ENCODE data around the gene APOL3.

GRCh38 chr22:36117053-36117554 lies 43.5 kb downstream of the APOL3 start:
- no peak for TF ChIP-seq EZH2 (IDR thresholded peaks at IDR 0.05; ENCODE audit: borderline replicate concordance, low read length)
- TF ChIP-seq, protein P1, sequence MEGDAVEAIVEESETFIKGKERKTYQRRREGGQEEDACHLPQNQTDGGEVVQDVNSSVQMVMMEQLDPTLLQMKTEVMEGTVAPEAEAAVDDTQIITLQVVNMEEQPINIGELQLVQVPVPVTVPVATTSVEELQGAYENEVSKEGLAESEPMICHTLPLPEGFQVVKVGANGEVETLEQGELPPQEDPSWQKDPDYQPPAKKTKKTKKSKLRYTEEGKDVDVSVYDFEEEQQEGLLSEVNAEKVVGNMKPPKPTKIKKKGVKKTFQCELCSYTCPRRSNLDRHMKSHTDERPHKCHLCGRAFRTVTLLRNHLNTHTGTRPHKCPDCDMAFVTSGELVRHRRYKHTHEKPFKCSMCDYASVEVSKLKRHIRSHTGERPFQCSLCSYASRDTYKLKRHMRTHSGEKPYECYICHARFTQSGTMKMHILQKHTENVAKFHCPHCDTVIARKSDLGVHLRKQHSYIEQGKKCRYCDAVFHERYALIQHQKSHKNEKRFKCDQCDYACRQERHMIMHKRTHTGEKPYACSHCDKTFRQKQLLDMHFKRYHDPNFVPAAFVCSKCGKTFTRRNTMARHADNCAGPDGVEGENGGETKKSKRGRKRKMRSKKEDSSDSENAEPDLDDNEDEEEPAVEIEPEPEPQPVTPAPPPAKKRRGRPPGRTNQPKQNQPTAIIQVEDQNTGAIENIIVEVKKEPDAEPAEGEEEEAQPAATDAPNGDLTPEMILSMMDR (conservative IDR thresholded peaks at IDR 0.05 in 1 of 2, IDR thresholded peaks at IDR 0.05 in 1 of 2; ENCODE audit: extremely low read depth in 1 of 2, insufficient read depth in 1 of 2, low read depth in 1 of 2, low read length in 2 of 2) = no peak

Measured in mammary epithelial cell (primary cell).